Stimulated activated naive B cell treated with anti-CD40 and anti-IgM and Interleukin-4, amounts not matched to agents 10 μg/mL and 1 μg/mL and 100 μg/mL, for 72 hours (primary cell): ENCODE measurements around the gene LIPT2.

Experiments used
- ATAC-seq, 2 donors: fragments of 150-1000 bp; cut with Tn5 transposase; replicated peaks; 2 replicates each; pipeline ENCODE4 v1.10.0; 2021; ENCODE audit warnings: moderate library complexity in 1 of 2
- DNase-seq: peaks from one replicate; pipeline ENCODE4 v3.0.0; 2021
- H3K27ac Mint-ChIP-seq: one replicate; pipeline ENCODE4 v1.8.0; 2022; ENCODE audit warnings: mild to moderate bottlenecking, mixed read lengths
- H3K27me3 Mint-ChIP-seq, 2 donors: one replicate each; pipeline ENCODE4 v1.8.0; 2022; ENCODE audit warnings: mixed read lengths in 2 of 2
- H3K36me3 Mint-ChIP-seq, 2 donors: one replicate each; pipeline ENCODE4 v1.8.0; 2022; ENCODE audit warnings: mixed read lengths in 2 of 2, mild to moderate bottlenecking in 1 of 2
- H3K4me1 Mint-ChIP-seq, 2 donors: one replicate each; pipeline ENCODE4 v1.8.0; 2022; ENCODE audit warnings: mixed read lengths in 2 of 2, mild to moderate bottlenecking in 1 of 2
- H3K4me3 Mint-ChIP-seq, 2 donors: one replicate each; pipeline ENCODE4 v1.8.0; 2022; ENCODE audit warnings: mild to moderate bottlenecking in 2 of 2, mixed read lengths in 2 of 2, moderate library complexity in 1 of 2
- H3K9me3 Mint-ChIP-seq, 2 donors: one replicate each; pipeline ENCODE4 v1.8.0; 2022; ENCODE audit warnings: mixed read lengths in 2 of 2, mild to moderate bottlenecking in 1 of 2

Gene LIPT2

GRCh38 chr11:74444173-74444826, 49.2 kb downstream of the LIPT2 start:
- DNase-seq (no peak), ATAC-seq (no peak)
- Mint-ChIP-seq H3K27ac (no peak overlapping the region), H3K4me3 (no peak overlapping the region), H3K9me3 (peaks cover 4% of the 10 kb centered on the region in 2 donors), H3K4me1 (peaks cover 2 to 4% of the 10 kb centered on the region in 2 donors), H3K27me3 (peaks cover 0 to 3% of the 10 kb centered on the region in 2 donors), H3K36me3 (no peaks in the 10 kb centered on the region)

- H3K9me3 Mint-ChIP-seq, result peaks cover 4% of the 10 kb centered on the region in 2 donors
- no peaks in the 10 kb centered on the region for H3K4me1 Mint-ChIP-seq
- H3K36me3 Mint-ChIP-seq, result no peaks in the 10 kb centered on the region
- peaks cover 0 to 3% of the 10 kb centered on the region in 2 donors for H3K27me3 Mint-ChIP-seq
- DNase-seq (no peak), ATAC-seq (no peak)
- no peak overlapping the region for H3K4me3 Mint-ChIP-seq
- no peak overlapping the region for H3K27ac Mint-ChIP-seq
Measured at GRCh38 chr11:74443071-74443864, 50.3 kb downstream of the LIPT2 start.

GRCh38 chr11:74442636-74443035, 50.9 kb downstream of the LIPT2 start:
- Mint-ChIP-seq H3K4me1 (no peaks in the 10 kb centered on the region), H3K36me3 (no peaks in the 10 kb centered on the region), H3K27ac (no peak overlapping the region), H3K27me3 (peaks cover 0 to 3% of the 10 kb centered on the region in 2 donors), H3K9me3 (peaks cover 4% of the 10 kb centered on the region in 2 donors), H3K4me3 (no peak overlapping the region)
- ATAC-seq (no peak), DNase-seq (no peak)
